Progenitor cell of endocrine pancreas (in vitro differentiated cells): ENCODE data around the gene SOX18. TPM values are rescaled to one million over a fixed set of nuclear protein-coding genes. Genes with fewer than 3 reads are reported as not detected.
A peak's percentile ranks its signal among the peaks of the same experiment; 100 is the strongest.

Experiments
- DNase-seq: peaks from one replicate; pipeline ENCODE4 v3.0.0; 2021; ENCODE audit warnings: low spot score; ENCODE audit not compliant: unreplicated experiment
- H3K27ac Mint-ChIP-seq: 2 replicates; pipeline ENCODE4 v1.8.0; 2021; ENCODE audit warnings: mild to moderate bottlenecking, moderate library complexity, mixed read lengths
- H3K27me3 Mint-ChIP-seq: 2 replicates; pipeline ENCODE4 v1.8.0; 2021; ENCODE audit warnings: mixed read lengths
- H3K36me3 Mint-ChIP-seq: 2 replicates; pipeline ENCODE4 v1.8.0; 2022; ENCODE audit warnings: mixed read lengths; ENCODE audit not compliant: insufficient read depth
- H3K4me1 Mint-ChIP-seq: 2 replicates; pipeline ENCODE4 v1.8.0; 2021; ENCODE audit warnings: low read depth, mixed read lengths
- H3K4me3 Mint-ChIP-seq: 2 replicates; pipeline ENCODE4 v1.8.0; 2021; ENCODE audit warnings: low read depth, mild to moderate bottlenecking, moderate library complexity, mixed read lengths
- H3K9me3 Mint-ChIP-seq: 2 replicates; pipeline ENCODE4 v1.8.0; 2021; ENCODE audit warnings: low read depth, mixed read lengths
- total RNA-seq: library from RNA; stranded (reverse); gene quantifications from 2 replicates; pipeline ENCODE4 v1.2.1, GENCODE V29; 2021
- TF ChIP-seq, protein P1 (sequence below): fragments of 200-600 bp; sonication (generic); IDR thresholded peaks from one replicate; pipeline ENCODE4 v1.5.0; 2021; ENCODE audit warnings: antibody characterized with exemption, mild to moderate bottlenecking; ENCODE audit not compliant: unreplicated experiment

The SOX18 gene
- total RNA-seq, 1 donor from 2014 or later = not detected

GRCh38 chr20:64041040-64041780 is 8.2 kb downstream of the SOX18 start:
- Mint-ChIP-seq H3K4me3 (no peak overlapping the region), H3K9me3 (no peaks in the 10 kb centered on the region), H3K27me3 (peaks cover 38% of the 10 kb centered on the region), H3K4me1 (peaks cover 9% of the 10 kb centered on the region), H3K36me3 (no peaks in the 10 kb centered on the region), H3K27ac (no peak overlapping the region)
- DNase-seq = no peak
- TF ChIP-seq, protein P1, sequence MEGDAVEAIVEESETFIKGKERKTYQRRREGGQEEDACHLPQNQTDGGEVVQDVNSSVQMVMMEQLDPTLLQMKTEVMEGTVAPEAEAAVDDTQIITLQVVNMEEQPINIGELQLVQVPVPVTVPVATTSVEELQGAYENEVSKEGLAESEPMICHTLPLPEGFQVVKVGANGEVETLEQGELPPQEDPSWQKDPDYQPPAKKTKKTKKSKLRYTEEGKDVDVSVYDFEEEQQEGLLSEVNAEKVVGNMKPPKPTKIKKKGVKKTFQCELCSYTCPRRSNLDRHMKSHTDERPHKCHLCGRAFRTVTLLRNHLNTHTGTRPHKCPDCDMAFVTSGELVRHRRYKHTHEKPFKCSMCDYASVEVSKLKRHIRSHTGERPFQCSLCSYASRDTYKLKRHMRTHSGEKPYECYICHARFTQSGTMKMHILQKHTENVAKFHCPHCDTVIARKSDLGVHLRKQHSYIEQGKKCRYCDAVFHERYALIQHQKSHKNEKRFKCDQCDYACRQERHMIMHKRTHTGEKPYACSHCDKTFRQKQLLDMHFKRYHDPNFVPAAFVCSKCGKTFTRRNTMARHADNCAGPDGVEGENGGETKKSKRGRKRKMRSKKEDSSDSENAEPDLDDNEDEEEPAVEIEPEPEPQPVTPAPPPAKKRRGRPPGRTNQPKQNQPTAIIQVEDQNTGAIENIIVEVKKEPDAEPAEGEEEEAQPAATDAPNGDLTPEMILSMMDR = no peak

GRCh38 chr20:64040231-64041039 is 9.0 kb downstream of the SOX18 start:
- H3K9me3 Mint-ChIP-seq = no peaks in the 10 kb centered on the region
- TF ChIP-seq, protein P1 = no peak
- H3K36me3 Mint-ChIP-seq = no peaks in the 10 kb centered on the region
- H3K4me1 Mint-ChIP-seq = peaks cover 13% of the 10 kb centered on the region
- H3K4me3 Mint-ChIP-seq = no peak overlapping the region
- no peak for DNase-seq
- no peak overlapping the region for H3K27ac Mint-ChIP-seq
- peaks cover 31% of the 10 kb centered on the region for H3K27me3 Mint-ChIP-seq

DNA sequence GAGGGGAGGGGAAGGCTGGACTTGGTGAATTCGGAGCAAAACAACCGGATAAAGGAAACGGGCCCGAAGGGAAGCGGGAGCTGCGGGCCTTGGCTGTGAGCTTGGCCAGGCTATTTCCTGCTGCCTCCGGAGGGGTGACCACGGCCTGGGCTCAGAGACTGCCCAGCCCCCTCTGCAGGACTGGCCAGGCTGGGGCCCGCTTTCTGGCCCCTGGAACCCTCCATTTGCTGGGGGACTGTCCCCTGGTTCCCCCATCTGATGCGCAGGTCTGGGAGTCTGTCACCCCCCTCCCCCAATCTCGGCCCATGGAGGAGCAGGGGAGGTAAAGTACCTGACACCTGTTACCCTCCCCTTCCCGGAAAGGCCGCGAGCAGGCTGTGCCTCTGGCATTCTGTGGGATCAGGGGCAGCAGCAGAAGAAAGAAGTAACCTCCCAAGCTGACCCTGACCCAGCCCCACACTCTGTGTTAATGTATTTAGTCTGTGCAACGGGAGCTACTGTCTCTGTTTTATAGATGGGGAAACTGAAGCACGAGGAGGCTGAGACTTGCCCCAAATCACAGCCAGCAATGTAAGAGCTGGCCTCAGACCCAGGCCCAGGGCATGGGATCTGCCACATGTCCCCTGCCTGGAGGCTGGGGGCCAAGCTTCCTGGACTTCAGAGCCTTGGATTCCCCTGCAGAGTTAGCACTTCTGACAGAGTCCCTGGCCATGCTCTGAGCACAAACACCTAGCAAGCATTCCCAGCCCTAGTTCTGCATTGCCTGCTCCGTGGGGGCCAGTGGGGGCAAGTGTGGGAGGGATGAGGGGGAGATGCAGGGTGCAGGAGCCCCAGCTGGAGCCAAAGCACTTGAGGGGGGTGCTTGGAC is 9.9 kb downstream of the SOX18 start:
- TF ChIP-seq, protein P1 = no peak
- Mint-ChIP-seq H3K27ac (no peak overlapping the region), H3K27me3 (peaks cover 28% of the 10 kb centered on the region), H3K9me3 (no peaks in the 10 kb centered on the region), H3K36me3 (no peaks in the 10 kb centered on the region), H3K4me3 (peak overlapping the region; percentile 60), H3K4me1 (peaks cover 16% of the 10 kb centered on the region)
- no peak for DNase-seq

GRCh38 chr20:64038565-64039292 is 10.7 kb downstream of the SOX18 start:
- Mint-ChIP-seq H3K36me3 (peaks cover 5% of the 10 kb centered on the region), H3K27ac (no peak overlapping the region), H3K9me3 (no peaks in the 10 kb centered on the region), H3K4me3 (peak overlapping the region; percentile 60), H3K27me3 (peaks cover 20% of the 10 kb centered on the region), H3K4me1 (peaks cover 16% of the 10 kb centered on the region)
- TF ChIP-seq, protein P1 = peak; percentile 66
- DNase-seq = peak; percentile 78
